ENCODE results near the gene PAIP2B.

The PAIP2B gene

DNA sequence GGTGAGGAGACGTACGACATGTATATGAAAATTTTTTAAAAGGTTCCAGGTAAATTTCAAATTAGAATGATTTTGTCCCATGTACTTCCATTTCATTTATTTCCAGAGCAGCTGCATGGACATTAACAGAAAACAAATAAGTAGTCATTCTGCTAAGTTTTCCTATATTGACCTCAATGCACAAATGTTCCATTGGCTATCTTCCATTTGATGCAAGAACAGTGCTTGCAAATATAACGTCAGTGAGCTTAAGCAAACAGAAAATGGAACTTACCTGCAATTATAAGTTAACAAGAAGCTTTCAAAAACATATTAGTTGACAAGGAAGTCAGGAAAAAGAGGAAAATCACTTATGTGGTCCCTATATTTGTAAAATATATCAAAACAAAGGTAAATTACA lies 16.6 kb downstream of the PAIP2B start:
- Histone ChIP-seq H3K4me2 (ENCODE audit: low read length) (no peak overlapping the region), H3K36me3 (ENCODE audit: control insufficient read depth, low read length) (no peaks in the 10 kb centered on the region), H3K9me3 (ENCODE audit: control insufficient read depth, insufficient read depth, low read length) (no peaks in the 10 kb centered on the region), H3K27me3 (ENCODE audit: control insufficient read depth, low read length) (no peaks in the 10 kb centered on the region), H3K27ac (ENCODE audit: low read depth, low read length) (no peak overlapping the region), H3K4me1 (ENCODE audit: control insufficient read depth, low read length) (no peaks in the 10 kb centered on the region), H3F3A (ENCODE audit: control insufficient read depth, insufficient read depth) (no peaks in the 10 kb centered on the region), H4K20me1 (ENCODE audit: control insufficient read depth, insufficient read depth, low read depth, low read length) (no peaks in the 10 kb centered on the region), H3K79me2 (ENCODE audit: control insufficient read depth, low read length) (no peaks in the 10 kb centered on the region), H3K4me3 (ENCODE audit: low read length) (no peak overlapping the region), H3K9me2 (replicated peaks; ENCODE audit: control insufficient read depth, low read length) (no peaks in the 10 kb centered on the region)
- no peak for TF ChIP-seq EZH2phosphoT487 (IDR thresholded peaks at IDR 0.05; ENCODE audit: borderline replicate concordance, low read length)
- TF ChIP-seq, protein P1, sequence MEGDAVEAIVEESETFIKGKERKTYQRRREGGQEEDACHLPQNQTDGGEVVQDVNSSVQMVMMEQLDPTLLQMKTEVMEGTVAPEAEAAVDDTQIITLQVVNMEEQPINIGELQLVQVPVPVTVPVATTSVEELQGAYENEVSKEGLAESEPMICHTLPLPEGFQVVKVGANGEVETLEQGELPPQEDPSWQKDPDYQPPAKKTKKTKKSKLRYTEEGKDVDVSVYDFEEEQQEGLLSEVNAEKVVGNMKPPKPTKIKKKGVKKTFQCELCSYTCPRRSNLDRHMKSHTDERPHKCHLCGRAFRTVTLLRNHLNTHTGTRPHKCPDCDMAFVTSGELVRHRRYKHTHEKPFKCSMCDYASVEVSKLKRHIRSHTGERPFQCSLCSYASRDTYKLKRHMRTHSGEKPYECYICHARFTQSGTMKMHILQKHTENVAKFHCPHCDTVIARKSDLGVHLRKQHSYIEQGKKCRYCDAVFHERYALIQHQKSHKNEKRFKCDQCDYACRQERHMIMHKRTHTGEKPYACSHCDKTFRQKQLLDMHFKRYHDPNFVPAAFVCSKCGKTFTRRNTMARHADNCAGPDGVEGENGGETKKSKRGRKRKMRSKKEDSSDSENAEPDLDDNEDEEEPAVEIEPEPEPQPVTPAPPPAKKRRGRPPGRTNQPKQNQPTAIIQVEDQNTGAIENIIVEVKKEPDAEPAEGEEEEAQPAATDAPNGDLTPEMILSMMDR (IDR thresholded peaks at IDR 0.05; ENCODE audit: low read depth, low read length, poor library complexity, severe bottlenecking) = no peak

DNA sequence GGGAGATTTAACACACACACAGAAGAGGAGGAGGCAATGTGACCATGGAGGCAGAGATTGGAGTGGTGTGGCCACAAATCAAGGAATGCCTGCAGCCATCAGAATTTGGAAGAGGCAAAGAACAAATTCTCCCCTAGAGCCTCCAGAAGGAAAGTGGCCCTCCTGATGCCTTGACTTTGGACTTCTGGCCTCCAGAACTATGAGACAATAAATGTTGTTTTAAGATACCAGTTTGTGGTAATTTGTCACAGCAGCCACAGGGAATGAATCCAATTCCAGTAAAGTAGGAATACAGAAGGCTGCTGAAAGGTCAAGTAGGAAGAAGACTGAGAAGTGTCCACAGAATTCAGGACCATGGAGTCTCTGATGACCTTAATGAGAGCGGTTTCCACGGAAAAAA lies 18.1 kb downstream of the PAIP2B start:
- no peak overlapping the region for H3K27ac ChIP-seq (ENCODE audit: low read depth, low read length)

DNA sequence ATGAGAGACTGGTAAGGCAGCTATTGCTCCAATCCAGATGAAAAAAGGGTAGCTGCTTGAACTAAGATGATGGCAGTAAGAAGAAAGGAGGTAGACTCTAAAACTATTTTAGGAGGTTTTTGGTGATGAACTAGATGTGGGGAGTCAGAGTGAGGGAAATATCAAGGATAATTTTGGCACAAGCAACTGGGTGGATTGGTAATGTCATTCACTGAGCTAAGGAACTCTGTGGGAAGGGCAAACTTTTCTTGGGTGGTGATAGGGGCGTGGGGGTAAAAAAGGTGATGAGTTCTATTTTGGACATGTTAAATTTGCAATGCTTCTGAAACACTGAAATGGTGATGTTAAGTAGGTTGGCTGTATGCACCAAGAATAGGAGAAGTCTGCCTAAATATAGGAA lies 19.3 kb downstream of the PAIP2B start:
- Histone ChIP-seq H3K79me2 (ENCODE audit: control insufficient read depth, low read length) (no peaks in the 10 kb centered on the region), H3K27me3 (ENCODE audit: control insufficient read depth, low read length) (no peaks in the 10 kb centered on the region), H3K4me1 (ENCODE audit: control insufficient read depth, low read length) (no peaks in the 10 kb centered on the region), H3K9me2 (replicated peaks; ENCODE audit: control insufficient read depth, low read length) (no peaks in the 10 kb centered on the region), H3K9me3 (ENCODE audit: control insufficient read depth, insufficient read depth, low read length) (no peaks in the 10 kb centered on the region), H3K27ac (ENCODE audit: low read depth, low read length) (no peak overlapping the region), H4K20me1 (ENCODE audit: control insufficient read depth, insufficient read depth, low read depth, low read length) (no peaks in the 10 kb centered on the region), H3K4me3 (ENCODE audit: low read length) (no peak overlapping the region), H3K4me2 (ENCODE audit: low read length) (no peak overlapping the region), H3F3A (ENCODE audit: control insufficient read depth, insufficient read depth) (no peaks in the 10 kb centered on the region), H3K36me3 (ENCODE audit: control insufficient read depth, low read length) (no peaks in the 10 kb centered on the region)
- no peak for TF ChIP-seq EZH2phosphoT487 (IDR thresholded peaks at IDR 0.05; ENCODE audit: borderline replicate concordance, low read length)
- TF ChIP-seq, protein P1 (IDR thresholded peaks at IDR 0.05; ENCODE audit: low read depth, low read length, poor library complexity, severe bottlenecking) = no peak

More for the DNA sequence above, 18.1 kb downstream of the PAIP2B start:
- Histone ChIP-seq H3F3A (ENCODE audit: control insufficient read depth, insufficient read depth) (no peaks in the 10 kb centered on the region), H4K20me1 (ENCODE audit: control insufficient read depth, insufficient read depth, low read depth, low read length) (no peaks in the 10 kb centered on the region), H3K27me3 (ENCODE audit: control insufficient read depth, low read length) (no peaks in the 10 kb centered on the region), H3K36me3 (ENCODE audit: control insufficient read depth, low read length) (no peaks in the 10 kb centered on the region), H3K9me2 (replicated peaks; ENCODE audit: control insufficient read depth, low read length) (no peaks in the 10 kb centered on the region), H3K4me3 (ENCODE audit: low read length) (no peak overlapping the region), H3K4me1 (ENCODE audit: control insufficient read depth, low read length) (no peaks in the 10 kb centered on the region), H3K4me2 (ENCODE audit: low read length) (no peak overlapping the region), H3K79me2 (ENCODE audit: control insufficient read depth, low read length) (no peaks in the 10 kb centered on the region), H3K9me3 (ENCODE audit: control insufficient read depth, insufficient read depth, low read length) (no peaks in the 10 kb centered on the region)
- TF ChIP-seq, protein P1 (IDR thresholded peaks at IDR 0.05; ENCODE audit: low read depth, low read length, poor library complexity, severe bottlenecking) = no peak
- TF ChIP-seq EZH2phosphoT487 (IDR thresholded peaks at IDR 0.05; ENCODE audit: borderline replicate concordance, low read length) = no peak

DNA sequence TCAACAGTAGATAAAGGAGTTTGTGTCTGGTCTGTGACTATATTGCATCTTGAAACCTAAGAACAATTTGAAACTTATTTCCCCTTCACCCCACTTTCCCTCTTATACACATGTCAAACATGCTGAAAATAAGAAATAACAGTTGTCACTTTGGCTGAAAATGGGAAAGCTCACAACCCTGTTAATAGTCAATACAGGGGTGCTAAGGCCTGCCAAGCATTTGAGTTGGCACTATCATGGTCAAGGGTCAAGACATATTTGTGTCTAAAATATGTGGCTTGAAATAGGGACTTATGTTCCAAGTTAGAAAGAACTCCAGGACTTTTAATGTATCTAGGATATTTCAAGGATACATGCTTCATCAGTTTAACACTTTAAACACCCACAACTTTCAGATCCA lies 20.6 kb downstream of the PAIP2B start:
- Histone ChIP-seq H3K4me1 (ENCODE audit: control insufficient read depth, low read length) (no peaks in the 10 kb centered on the region), H3K4me3 (ENCODE audit: low read length) (no peak overlapping the region), H3K36me3 (ENCODE audit: control insufficient read depth, low read length) (peaks cover 8% of the 10 kb centered on the region), H4K20me1 (ENCODE audit: control insufficient read depth, insufficient read depth, low read depth, low read length) (no peaks in the 10 kb centered on the region), H3F3A (ENCODE audit: control insufficient read depth, insufficient read depth) (no peaks in the 10 kb centered on the region), H3K9me2 (replicated peaks; ENCODE audit: control insufficient read depth, low read length) (no peaks in the 10 kb centered on the region), H3K27me3 (ENCODE audit: control insufficient read depth, low read length) (no peaks in the 10 kb centered on the region), H3K9me3 (ENCODE audit: control insufficient read depth, insufficient read depth, low read length) (no peaks in the 10 kb centered on the region), H3K27ac (ENCODE audit: low read depth, low read length) (no peak overlapping the region), H3K79me2 (ENCODE audit: control insufficient read depth, low read length) (no peaks in the 10 kb centered on the region), H3K4me2 (ENCODE audit: low read length) (no peak overlapping the region)
- no peak for TF ChIP-seq EZH2phosphoT487 (IDR thresholded peaks at IDR 0.05; ENCODE audit: borderline replicate concordance, low read length)
- TF ChIP-seq, protein P1 (IDR thresholded peaks at IDR 0.05; ENCODE audit: low read depth, low read length, poor library complexity, severe bottlenecking) = no peak

All from DOHH2 (cell line).